ENCODE measurements around the gene EPHB6.

The EPHB6 gene, protein sequence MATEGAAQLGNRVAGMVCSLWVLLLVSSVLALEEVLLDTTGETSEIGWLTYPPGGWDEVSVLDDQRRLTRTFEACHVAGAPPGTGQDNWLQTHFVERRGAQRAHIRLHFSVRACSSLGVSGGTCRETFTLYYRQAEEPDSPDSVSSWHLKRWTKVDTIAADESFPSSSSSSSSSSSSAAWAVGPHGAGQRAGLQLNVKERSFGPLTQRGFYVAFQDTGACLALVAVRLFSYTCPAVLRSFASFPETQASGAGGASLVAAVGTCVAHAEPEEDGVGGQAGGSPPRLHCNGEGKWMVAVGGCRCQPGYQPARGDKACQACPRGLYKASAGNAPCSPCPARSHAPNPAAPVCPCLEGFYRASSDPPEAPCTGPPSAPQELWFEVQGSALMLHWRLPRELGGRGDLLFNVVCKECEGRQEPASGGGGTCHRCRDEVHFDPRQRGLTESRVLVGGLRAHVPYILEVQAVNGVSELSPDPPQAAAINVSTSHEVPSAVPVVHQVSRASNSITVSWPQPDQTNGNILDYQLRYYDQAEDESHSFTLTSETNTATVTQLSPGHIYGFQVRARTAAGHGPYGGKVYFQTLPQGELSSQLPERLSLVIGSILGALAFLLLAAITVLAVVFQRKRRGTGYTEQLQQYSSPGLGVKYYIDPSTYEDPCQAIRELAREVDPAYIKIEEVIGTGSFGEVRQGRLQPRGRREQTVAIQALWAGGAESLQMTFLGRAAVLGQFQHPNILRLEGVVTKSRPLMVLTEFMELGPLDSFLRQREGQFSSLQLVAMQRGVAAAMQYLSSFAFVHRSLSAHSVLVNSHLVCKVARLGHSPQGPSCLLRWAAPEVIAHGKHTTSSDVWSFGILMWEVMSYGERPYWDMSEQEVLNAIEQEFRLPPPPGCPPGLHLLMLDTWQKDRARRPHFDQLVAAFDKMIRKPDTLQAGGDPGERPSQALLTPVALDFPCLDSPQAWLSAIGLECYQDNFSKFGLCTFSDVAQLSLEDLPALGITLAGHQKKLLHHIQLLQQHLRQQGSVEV

DNA sequence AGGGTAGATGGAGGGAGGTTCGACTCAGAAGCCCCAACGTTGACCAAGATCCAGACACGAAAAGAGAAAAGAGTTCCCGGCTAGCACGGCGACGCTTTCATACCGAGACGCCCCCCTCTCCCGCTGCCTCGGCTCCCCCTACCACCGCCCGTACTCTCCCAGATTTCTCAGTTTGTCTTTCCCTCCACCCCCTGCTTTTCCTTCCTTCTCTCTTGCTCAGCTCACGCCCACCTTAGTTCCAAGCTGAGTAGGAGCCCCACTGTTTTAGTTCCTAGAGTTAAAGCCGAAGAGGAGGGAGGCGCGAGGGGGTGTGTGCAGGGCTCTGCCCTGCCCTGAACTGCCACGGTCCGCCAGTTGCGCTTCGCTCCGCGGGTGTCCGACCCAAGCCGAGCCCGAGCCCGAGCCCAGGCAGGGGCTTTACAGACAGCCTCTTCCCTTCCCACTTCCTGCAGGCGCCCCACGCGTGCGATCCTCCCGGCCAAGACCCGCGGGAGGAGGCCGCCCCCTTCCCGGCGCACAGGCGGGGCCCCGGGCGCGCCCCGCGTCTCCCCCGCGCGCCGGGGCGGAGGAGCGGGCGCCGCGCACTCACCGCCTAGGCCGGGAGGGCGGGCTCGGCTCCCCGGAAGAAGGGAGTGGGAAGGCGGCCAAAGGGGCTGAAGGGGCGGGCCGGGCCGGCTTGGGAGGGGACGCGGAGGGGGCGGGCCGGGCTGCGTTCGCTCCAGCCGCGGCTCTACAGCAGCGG is at the start of gene EPHB6:
TSS of gene EPHB6 (plus strand) at position 705 of the 742 bp plus-strand sequence. CDS start 8,152 bp downstream, outside the sequence.
- in situ Hi-C loops (cut with HindIII; ENCODE audit: low sequenced_read_pairs) = no loop called here

DNA sequence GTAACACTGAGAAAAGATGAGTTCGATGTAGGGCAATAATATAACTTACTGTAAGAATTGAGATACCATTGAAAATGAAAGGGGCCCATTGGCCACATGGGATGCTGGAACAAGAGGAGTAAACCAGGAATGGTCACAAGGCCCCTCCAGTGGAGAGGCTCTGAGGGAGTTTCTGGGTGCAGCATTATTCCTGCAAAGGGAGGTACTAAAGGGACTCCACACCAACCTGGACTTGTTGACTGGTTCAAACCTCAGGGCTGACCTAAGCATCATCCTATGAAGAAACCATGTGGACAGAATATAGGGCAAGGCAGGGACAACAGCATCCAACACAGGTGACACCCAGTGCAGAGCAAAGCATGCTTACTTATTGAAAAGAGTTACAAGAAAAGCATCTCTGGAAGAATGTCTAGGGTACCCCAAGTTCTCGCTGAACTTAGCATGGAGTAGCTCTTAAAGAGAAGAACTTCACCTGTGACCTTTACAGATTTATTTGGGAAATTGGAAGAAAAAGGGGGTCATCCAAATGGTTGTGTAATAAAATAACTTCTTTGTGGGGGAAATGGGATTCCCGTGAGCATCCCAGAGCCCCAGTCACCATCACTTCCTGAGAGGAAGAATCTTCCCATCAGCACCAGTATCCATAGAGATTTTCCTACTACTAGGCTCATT is 49.4 kb upstream of the EPHB6 start:
- in situ Hi-C loops (cut with HindIII; ENCODE audit: low sequenced_read_pairs) = no loop called here

DNA sequence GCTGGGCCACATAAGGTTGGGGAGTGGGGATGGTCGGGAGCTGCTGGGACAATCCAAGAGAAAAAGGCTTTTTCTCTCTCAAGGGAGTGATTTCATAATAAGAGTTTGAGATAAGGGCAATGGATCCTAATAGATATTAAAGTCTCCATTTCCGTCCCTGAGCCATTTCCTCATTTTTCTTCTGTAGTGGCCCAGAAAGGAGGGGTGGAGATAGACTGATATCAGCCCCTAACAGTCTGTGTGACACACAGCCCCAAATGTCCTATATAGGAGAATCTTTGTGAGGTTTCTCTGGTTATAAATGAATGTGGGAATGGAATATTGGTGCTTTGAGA is 48.9 kb upstream of the EPHB6 start:
- in situ Hi-C loops (cut with HindIII; ENCODE audit: low sequenced_read_pairs) = no loop called here

DNA sequence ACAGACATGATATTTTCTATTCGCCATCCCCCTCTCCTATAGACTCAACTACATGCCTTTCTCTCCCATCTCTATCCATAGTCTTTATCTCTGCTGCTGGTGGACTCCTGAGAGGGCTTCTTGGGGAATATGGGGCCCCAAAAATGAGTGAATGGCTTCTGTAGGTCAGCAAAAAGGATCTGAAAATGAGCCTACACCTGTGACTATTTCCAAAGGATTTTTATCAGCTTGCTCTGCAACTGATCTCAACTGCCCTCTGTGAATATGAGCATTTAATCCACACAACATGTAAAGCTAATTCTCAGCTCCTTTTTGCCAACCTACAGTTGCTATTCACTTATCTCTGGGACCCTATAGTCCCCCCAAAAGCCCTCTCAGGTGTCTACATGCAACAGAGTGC is 47.9 kb upstream of the EPHB6 start:
- in situ Hi-C loops (cut with HindIII; ENCODE audit: low sequenced_read_pairs) = no loop called here

DNA sequence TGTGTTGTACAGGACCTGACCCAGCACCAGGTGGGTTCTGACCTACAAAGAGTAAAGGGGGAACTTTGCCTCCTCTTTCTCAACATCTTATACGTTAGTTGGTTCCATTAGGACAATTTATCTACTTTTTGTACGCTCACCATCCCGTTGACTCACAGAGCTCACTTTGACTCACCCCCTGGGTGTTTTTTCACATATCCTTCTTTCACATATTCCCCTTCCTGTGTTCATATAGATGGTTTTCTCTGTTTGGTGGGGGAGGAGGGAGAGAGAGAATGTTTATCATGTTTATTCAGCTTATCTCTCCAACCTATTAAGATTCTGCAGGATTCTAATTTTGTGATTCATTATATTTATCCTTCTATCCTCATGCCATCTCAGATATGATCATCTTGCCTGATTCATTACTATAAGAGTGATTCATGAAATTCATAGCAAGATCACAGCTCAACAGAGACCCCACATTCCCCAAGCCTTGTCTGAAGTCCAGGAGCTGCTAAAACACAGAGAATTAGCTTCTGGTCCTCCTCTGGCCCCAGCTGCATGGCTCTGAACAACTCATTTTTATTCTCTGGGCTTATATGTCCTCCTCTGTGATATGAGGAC is 46.9 kb upstream of the EPHB6 start:
- in situ Hi-C loops (cut with HindIII; ENCODE audit: low sequenced_read_pairs) = no loop called here

DNA sequence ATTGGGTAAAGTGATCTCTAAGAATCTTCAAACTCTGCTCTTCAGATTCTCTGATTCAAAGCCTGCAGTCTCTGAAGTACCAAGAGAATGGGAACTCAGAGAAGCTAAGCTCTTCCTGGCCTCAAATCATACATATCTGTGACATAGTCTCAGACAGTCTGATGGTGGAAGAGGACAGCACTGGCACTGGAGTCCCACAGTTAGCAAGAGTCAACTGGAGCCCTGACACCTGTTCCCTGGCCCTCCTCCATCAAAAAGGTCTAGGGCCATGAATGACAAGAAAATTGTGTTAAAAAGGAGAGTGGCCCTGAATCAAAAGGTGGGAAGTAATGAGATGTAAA is 46.4 kb upstream of the EPHB6 start:
- in situ Hi-C loops (cut with HindIII; ENCODE audit: low sequenced_read_pairs) = no loop called here

DNA sequence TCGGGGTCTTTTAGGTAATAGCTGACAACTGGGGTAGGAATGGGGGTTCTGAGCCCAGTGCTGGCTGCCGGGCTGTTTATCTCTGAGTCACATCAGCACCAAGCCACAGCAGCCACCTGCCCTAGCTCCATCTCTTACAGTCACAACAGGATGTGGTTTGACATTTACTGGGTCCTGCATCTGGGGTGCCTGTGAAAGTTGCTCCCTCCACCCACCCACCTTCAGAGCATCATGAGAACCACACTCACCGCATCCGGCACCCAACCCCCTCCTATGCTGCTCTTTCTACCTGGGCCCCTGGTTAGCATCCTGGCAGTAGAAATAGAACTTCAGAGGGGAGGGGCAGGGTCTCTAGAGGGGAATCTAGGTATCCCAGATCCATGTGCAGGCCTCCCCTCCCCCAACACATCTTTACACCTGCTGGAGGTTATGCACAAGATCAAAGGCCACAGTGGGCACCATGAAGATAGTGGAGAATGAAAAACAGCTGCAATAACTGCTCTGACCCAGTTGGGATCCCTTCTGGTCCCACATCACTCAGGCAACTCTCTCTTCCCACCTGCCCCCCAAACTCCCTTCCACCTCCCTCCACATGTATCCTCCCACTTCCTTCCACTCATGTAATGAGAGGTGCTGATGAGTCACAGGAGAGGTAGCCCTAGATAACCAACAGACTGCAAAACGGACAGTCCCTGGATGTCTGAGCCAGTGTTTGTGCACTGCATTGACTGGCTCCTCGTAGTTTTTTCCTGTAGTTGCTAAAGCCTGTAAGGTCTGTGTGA is 45.9 kb upstream of the EPHB6 start:
- in situ Hi-C loops (cut with HindIII; ENCODE audit: low sequenced_read_pairs) = no loop called here

DNA sequence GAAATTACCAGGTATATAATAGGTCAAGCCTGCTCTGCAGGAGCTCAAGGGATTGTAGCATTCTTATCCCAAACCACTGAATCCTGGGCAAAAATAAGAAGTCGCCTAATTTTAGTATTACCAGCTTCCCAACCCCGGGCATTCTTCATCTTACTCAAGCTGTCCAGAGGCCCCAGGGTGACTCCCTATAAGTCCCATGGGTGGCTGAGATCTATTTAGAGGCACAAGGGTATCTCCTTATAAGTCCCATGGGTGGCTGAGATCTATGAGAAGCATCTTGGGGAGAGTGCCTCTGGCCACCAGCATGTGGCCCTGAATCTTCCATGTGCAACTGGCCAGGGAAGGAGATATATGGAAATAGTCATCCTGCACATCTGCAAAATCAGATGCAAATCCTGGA is 45.2 kb upstream of the EPHB6 start:
- in situ Hi-C loops (cut with HindIII; ENCODE audit: low sequenced_read_pairs) = no loop called here

DNA sequence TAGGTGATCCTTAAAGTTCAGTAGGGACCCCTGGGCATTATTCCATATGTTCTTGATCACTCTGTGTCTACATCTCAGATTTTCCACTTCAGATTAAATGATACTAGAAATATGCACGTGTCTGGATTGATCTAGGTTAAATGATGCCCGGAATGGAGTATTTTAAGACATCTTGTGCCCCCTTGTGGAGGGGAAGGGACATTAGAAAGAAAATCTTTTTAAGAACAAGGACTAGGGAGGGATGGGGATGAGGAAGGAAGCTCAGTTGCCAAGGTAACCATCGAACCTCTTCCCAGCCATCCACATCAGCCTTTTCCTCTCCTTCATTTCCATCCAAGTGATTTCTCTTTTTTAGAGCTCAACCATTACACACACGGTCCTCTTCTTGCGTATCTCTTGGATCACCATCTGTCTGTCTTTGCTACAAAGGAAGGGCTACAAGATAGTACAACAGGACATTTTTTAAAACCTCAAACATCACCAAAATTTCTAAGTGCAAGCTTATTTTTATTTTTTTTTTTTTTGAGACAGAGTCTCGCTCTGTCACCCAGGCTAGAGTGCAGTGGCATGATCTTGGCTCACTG is 43.6 kb upstream of the EPHB6 start:
- in situ Hi-C loops (cut with HindIII; ENCODE audit: low sequenced_read_pairs) = no loop called here

DNA sequence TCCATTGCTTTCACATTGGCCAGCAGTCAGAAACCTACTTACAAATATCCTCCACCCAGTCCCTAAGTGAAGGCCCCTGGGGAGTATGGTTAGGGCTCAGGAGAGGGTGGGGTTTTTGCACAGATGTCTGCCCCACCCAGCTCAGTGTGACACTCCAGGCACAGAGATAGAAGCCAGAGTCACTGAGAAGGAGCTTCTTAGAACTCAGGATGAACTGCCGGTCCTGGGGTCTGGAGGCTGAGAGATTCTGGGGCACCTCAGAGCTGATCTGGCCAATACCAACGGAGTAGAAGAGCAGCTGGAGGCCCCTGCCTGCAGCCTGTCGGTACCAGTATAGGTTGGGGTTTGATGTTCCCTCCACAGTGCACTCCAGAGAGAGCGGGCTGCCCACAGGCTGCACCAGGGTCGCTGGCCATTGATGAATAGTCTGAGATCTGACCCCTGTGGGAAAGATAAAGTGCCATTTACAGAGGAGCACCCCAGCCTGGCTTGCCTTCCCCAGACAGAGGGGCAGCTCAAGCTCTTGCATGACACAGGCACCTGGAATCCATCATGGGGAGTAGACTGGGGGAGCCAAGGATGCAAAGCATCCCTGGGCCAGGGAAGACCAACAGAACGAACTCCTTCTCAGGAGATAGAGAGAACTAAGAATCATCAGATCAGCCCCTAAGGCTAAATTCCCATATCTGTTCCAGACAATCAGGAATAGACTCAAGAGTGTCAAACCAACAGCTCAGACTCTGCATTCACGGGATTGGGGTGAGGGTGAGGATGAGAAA is 42.2 kb upstream of the EPHB6 start:
- in situ Hi-C loops (cut with HindIII; ENCODE audit: low sequenced_read_pairs) = no loop called here

DNA sequence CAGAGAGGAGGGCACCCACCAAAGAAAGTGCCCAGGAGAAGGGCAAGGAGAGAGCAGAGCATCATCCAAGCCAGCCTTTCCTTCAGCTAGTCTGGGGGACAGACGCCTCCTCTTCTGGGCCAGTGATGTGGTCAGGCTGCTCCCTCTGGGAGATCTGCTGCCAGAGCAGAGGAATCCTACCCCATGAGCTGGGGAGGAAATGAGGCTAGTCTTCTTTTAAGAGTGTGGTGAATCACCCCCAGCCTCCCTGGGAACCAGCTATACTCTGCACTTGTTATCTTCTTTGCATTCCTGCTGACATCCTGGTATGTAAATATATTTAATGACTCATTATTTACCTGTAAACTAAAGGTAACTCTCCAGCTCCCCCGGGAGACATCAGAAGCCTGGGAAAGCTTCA is 41.6 kb upstream of the EPHB6 start:
- in situ Hi-C loops (cut with HindIII; ENCODE audit: low sequenced_read_pairs) = no loop called here

DNA sequence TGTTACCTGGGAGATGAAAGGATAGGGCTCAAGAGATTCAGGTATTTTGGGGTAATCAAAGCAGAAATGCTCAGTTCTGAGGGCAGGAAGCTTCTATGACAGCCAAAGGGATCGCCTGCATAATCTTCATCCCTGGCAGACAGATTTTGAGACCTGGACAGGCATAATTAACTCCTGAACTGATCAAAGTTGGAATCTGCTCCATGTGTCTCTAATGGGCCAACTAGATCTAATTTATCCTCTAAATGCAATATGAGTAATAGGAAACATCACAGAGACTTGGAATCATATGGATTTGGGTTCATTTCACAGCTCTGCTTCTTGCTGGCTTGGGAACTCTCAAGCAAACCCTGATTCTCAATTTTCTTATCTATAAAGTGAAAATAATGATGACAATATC is 41.2 kb upstream of the EPHB6 start:
- in situ Hi-C loops (cut with HindIII; ENCODE audit: low sequenced_read_pairs) = no loop called here

DNA sequence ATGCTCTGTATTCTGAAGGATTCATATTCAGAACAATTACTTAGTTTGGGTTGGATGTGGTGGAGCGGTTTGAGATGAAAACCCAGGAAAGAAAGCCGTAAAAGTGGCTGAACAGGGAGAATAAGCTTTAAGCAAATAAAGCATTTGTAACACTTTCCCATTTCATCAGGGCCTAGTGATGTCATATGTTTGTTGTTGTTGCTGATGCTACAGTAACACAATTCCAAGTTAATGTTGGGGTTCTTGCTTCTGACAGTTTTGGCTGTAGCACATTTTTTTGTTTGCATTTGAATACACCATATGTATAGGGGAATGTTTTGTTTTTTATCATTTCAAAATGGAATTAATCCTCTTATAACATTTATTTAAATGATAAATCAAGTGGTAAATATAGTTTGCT is 40.4 kb upstream of the EPHB6 start:
- in situ Hi-C loops (cut with HindIII; ENCODE audit: low sequenced_read_pairs) = no loop called here

DNA sequence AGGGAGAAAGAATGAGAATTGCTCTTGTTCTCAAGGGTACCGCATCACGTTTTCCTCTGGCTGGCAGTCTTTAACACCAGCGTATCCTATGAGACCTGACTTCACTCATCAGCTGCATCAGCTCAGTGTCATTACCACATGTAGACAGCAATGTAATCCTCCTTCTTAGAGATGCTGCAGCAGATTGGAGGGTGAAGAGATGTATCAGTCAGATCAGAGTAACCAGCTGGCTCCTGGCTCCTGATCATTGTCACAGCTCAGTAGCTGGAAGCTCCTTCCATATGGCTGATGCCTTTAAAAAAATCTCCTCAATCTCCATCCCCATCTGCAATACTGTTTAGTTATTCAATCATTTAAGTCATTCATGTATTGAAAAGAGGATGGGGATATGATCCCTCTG is 39.7 kb upstream of the EPHB6 start:
- in situ Hi-C loops (cut with HindIII; ENCODE audit: low sequenced_read_pairs) = no loop called here

DNA sequence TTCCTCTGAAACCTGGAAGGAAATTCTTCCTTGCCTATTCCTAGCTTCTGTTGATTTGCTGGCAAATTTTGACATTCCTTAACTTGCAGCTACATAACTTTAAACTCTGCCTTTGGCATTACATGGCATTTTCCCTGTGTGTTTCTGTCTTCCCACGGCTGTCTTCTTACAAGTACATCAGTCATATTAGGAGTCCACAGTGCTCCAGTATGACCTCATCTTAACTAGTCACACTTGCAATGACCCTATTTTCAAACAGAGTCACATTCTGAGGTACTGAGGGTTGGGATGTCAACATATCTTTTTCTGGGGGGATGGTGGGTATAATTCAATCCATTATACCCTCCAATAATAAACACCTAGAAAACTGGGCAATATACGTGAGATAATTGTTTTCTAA is 37.4 kb upstream of the EPHB6 start:
- in situ Hi-C loops (cut with HindIII; ENCODE audit: low sequenced_read_pairs) = no loop called here

DNA sequence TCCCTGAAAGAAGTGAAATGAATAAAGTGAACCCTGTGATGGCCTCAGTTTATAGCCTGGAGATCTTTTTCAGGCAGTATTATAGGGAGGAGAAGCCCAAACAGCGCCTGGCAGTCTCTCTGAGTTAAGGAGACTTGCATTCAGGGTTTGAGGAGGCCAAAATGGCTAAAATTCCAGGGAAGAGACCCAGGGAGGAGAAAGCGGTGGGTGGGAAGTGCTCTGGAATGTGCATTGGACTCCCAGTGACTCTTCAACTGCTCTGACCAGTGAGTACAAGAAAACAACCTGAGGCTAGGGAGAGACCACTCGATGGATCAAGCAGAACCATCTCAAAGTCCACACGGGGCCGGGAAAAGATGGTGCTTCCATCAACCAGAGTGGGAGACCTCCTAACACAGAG is 35.3 kb upstream of the EPHB6 start:
- in situ Hi-C loops (cut with HindIII; ENCODE audit: low sequenced_read_pairs) = no loop called here

DNA sequence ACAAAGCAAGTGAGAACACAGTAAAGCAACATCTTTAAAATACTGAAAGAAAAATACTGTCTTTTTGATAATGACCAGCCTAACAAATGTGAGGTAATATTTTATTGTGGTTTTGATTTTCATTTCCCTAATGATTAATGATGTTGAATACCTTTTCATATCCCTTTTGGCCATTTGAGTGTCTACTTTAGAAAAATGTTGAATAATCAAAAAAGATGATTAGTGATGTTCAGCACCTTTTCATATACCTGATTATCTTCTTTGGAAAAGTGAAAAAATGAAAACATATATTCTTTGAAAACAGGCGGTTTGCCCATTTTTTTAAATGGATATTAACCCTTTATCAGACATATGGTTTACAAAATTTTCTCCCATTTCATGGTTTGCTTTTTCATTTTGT is 32.2 kb upstream of the EPHB6 start:
- in situ Hi-C loops (cut with HindIII; ENCODE audit: low sequenced_read_pairs) = no loop called here

DNA sequence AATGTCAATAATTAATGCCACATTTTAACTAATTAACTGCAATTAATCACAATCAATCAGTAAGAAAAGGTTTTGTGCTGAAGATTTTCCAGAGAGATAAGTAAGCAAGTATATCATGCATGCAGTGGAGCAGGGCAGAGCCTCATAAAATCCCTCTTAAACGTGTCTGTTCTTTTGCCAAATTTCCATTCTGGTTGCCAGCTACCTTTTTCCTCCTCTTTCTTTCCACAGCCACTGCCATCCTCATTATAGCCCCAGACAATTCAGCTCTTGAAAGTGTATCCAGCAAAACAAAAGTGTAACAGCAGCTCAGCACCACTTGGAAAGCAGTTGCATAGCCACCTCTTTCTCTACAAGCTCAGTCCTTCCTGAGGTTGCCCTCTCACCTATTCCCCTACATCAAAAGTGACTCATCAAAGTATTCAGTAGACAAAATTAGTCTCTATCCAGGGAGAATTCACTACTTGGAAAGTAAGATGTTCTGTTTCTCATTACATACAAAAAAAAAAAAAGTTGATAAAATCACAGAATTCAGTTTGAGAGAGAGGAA is 26.9 kb upstream of the EPHB6 start:
- in situ Hi-C loops (cut with HindIII; ENCODE audit: low sequenced_read_pairs) = no loop called here
